Adipose tissue (tissue), 3 donors: Measurements from ENCODE around the gene HTR7. TPM values are rescaled to one million over a fixed set of nuclear protein-coding genes. Genes with fewer than 3 reads are reported as not detected.
"Not testable (repeated sequence)": the region's sequence is repeated elsewhere in the genome, so short reads cannot be mapped to it uniquely, and the experiment has no call there.

Experiments
- H3K27ac ChIP-seq: one replicate; pipeline ENCODE4 v1.5.1; 2013; ENCODE audit warnings: low read depth, low read length
- WGBS, 3 donors: extraction: QIAGEN DNeasy Blood & Tissue Kit; methylation state at CpG; one replicate each; pipeline ENCODE4 v1.1.7; 2013; 5-methylcytosine and 5-hydroxymethylcytosine counted together
- polyA plus RNA-seq, 3 donors: library from polyadenylated mRNA; stranded (reverse); fragments of 200-250 nt; gene quantifications; one replicate each; pipeline ENCODE4 v1.2.3, GENCODE V29; 2013
- donor health status: healthy with polysubstance abuse.
- donor health status: Bipolar disorder and iron deficiency.
- donor health status: healthy.

Gene HTR7
- polyA plus RNA-seq, 3 donors = 0.06 to 0.16 TPM; not detected in 1

DNA sequence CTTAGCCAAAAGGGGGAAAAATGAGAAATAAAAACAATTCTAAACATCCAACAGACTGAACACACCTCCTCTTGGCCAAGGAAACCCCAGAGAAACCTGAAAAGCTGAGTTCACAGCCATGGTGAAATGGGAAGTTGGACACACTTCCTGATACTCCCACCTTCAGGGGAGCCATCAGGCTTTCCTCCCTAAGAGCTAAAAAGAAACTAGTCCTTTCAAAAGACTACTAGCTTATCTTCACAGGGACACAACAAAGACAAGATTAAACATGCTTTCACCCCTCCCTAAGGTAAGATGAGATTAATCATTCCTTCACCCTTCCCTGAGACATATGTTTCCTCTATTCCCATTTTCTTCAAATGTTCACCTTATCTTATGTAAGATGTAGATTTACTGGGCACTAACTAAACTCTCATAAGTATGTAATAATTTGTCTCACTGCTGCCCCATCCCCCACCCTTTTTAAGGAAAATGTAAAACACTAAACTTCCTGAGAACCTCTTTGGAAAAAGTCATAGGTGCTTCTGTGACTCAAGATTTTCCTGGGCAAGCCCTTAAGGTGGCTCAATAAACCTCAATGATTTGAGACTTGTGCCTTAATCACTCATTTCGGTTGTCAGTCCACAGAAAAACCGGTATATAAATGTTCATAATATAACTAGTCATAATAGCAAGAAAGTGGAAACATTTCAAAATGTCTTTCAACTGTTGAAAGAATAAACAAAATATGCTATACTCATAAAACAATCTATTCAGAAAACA lies 40.5 kb downstream of the HTR7 start:
- WGBS, 3 donors = 69 to 83% (median 77%) methylated on average over 2 of the region's 2 CpGs
- H3K27ac ChIP-seq = no peak overlapping the region

DNA sequence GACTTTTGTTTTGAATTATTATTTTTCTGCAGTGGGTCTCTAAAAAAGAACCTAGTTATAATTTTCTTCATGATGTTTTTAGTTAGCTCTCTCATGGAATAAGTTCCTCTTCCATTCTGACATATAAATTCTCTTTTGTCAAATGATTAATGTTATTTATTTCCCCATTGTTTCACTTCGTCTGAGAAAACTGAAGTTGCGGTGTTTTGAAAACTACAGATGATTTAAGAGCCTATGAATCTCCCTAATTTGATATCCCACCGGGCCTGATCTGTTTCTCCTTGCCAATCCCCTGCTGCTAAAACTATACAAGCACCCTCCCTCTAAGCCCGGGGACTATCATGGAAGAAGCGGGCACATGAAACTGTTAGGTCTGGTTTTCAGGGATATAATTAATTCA lies 41.4 kb downstream of the HTR7 start:
- WGBS, 3 donors = 66 to 74% (median 69%) methylated on average over 5 of the region's 5 CpGs
- H3K27ac ChIP-seq = no peak overlapping the region

DNA sequence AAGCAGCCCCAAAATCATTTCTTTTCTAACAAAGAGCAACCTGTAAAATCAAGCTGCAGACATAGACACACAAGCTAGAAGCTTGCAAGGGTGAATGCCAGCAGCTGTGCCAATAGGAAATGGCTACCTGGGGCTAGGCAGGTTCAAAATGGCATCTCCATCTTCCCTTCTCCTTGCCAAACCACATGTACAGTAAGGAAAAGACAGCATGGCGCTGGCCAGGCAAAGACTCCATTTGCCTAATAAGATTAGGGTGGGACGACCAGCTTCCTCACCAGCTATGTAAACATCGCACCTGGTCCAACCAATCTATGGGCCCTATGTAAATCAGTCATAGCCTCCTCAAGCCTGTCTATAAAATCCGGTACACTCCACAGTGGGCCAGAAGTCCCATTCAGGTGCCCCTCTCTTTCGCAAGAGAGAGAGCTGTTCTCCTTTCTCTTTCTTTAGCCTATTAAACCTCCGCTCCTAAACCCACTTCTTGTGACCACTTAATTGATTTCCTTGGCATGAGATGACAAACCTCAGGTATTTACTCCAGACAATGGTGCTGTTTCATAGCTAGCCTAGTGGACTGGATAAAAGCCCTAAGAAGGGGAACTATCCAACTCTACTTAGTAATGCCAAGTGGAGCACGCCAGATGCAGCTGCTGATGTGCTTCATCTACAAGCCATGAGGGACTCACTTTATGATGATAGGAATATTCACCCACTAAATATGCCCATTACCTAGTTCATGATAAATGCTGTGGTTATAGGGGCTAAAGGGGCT lies 44.1 kb downstream of the HTR7 start:
- no peak overlapping the region for H3K27ac ChIP-seq
- WGBS, 3 donors = 87 to 95% (median 92%) methylated on average over 7 of the region's 7 CpGs

DNA sequence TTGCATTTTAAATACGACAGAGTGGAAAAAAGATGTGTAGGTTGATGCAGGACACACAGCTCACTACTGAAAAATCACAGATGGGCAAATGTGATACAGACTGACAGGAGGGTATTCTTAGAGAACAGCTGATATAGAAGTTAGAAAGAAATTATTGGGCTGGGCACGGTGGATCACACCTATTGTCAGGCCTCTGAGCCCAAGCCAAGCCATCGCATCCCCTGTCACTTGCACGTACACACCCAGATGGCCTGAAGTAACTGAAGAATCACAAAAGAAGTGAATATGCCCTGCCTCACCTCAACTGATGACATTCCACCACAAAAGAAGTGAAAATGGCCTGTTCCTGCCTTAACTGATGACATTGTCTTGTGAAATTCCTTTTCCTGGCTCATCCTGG lies 50.7 kb downstream of the HTR7 start:
- 86 to 94% (median 91%) methylated on average over 4 of the region's 4 CpGs for WGBS, 3 donors
- H3K27ac ChIP-seq = not testable (repeated sequence)

DNA sequence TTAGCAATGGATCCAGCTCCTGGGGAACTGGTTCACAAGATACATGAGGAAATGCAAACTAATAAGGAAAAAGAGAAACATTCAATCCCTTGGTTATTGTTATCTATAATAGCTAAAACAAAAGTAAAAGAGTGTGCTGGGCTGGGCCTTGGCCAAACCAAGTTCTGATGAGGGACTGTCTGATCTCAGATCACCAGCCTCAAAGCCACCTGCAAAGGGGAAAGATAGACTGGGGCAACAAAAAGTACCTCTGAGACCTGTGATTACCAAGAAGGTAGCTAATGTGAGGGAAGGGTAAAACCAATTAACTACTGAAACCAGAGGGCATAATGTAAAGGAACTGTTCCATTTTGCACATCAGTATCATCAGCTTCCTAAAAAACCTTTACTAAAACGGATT lies 51.2 kb downstream of the HTR7 start:
- 57 to 81% (median 79%) methylated on average over 1 of the region's 1 CpG for WGBS, 3 donors
- no peak overlapping the region for H3K27ac ChIP-seq

DNA sequence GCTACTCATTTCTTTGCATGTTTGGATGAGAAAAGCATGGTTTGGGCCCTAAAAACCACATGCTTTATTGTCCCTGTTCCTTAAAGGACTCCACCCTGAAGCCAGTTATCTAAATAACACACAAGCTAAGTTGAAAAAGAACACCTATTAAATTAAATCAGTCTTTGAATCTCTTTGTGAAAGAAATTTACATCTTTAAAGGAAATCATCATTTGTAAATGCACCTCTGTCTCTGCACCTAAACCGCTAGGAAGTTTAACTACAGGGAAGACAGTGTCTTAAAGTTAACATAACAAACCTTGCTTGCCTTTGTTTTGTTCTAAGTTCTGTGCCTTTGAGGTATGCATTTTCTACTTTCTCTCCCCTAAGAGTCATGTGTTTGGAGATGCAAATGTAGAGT lies 52.6 kb downstream of the HTR7 start:
- 51 to 73% (median 55%) methylated on average over 1 of the region's 1 CpG for WGBS, 3 donors
- H3K27ac ChIP-seq = no peak overlapping the region

DNA sequence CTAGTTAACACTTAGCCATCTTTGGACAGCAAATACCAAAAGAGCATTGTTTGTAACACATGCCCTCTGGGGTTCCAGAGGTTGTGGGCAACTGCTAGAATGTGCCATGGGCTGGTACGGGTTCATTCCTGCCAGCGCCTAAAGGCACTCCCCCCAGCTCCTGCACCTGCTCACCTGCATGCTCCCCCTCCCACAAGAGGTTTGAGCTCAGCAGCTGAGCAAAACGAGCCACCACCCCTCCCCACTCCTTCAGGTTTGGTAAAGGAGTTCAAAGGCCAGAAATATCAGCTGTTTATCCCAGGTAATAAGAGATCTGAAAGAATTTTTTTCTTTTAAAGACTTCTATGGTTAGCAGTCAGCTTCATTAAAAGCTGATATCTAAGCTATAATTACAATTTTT lies 53.5 kb downstream of the HTR7 start:
- 64 to 73% (median 71%) methylated on average over 3 of the region's 3 CpGs for WGBS, 3 donors
- no peak overlapping the region for H3K27ac ChIP-seq

DNA sequence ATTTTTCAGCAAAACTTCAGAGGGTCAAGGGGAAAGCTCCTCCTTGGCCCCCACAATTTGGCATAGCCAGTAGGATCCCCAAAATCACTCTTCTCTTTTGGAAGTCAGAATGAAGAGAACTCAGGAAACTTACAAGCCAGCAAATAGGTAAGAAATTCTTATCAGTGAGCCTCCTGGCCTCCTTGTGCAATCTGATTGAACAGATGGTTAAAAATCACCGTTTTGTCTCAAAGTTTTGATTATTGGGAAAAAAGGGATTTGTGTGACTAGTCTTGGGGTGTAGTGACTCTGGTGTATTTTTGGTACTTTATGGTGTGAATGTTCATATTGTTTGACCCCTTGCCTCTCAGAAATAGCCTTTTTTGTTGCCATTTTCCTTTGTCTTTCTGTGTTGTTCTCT lies 56.2 kb downstream of the HTR7 start:
- H3K27ac ChIP-seq = no peak overlapping the region
- 38 to 81% (median 78%) methylated on average over 1 of the region's 1 CpG for WGBS, 3 donors

DNA sequence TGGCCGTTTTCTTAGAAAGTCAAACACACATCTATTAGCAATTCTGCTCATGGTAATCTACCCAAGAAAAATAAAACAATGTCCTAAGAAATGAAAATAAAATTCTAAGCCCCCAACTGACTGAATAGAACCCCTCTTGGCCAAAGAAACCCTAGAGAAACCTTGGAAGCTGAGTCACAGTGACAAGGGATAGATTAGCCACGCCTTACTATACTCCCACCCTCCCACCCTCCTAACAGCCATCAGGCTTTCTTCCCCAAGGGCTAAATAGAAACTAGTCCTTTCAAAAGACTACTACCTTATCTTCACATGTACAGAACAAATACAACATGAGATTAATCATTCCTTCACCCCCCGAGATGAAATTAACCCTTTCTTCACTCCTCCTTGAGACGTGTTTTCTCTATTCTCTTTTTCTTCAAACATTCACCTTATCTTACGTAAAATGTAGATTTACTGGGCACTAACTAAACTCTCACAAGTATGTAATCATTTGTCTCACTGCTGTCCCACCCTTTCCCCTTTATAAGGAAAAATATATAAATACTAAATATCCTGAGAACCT lies 57.5 kb downstream of the HTR7 start:
- WGBS, 3 donors = 55 to 83% (median 74%) methylated on average over 5 of the region's 5 CpGs
- no peak overlapping the region for H3K27ac ChIP-seq

DNA sequence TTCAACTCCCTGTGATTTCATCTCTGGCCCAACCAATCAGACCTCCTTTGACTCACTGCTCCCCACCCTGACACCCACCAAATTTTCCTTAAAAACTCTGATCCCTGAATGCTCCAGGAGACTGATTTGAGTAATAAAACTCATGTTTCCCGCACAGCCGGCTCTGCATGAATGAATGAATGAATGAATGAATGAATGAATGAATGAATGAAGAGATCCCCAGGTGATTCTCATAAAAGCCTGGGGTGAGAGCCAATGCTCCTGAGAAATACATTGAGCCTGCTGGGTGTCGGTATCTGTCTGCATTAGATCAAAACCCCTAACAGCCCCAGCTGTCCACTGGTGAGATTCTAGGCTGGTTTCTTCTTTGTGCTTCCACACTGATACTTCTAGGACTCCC lies 58.7 kb downstream of the HTR7 start:
- 92 to 97% (median 96%) methylated on average over 3 of the region's 3 CpGs for WGBS, 3 donors
- no peak overlapping the region for H3K27ac ChIP-seq

DNA sequence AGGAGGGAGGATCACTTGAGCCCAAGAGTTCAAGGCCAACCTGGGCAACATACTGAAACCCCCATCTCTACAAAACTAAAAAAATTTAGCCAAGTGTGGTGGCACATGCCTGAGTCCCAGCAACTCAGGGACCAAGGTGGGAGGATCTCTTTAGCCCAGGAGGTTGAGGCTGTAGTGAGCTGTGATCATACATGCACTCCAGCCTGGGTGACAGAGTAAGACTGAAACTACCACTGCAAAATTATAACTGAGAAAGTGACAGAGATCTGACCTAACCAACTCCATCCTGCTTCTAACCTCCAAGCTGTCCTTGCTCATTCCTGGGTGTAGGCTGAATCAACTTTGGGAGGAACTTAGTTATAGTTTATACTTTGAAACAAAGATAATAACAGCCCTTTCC lies 59.4 kb downstream of the HTR7 start:
- H3K27ac ChIP-seq = no peak overlapping the region

DNA sequence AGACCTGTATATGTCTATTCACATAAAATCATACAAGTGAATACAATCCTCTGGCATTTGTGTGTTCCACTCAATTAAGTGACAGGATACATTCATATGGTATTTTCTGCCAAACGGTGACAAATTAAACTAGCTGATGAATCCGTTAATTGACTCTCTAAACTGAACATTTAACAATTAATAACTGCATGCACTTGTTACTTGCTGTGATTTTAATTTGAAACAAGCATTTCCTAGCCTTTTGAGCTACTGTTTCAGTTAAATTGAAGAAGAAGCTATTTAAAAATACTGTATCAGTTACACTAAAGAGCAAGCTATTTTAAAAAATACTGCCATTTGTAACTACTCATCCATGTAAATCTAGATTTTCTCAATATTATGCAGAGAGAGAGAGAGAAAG lies 67.4 kb downstream of the HTR7 start:
- H3K27ac ChIP-seq = no peak overlapping the region
- 65 to 85% (median 81%) methylated on average over 2 of the region's 2 CpGs for WGBS, 3 donors

DNA sequence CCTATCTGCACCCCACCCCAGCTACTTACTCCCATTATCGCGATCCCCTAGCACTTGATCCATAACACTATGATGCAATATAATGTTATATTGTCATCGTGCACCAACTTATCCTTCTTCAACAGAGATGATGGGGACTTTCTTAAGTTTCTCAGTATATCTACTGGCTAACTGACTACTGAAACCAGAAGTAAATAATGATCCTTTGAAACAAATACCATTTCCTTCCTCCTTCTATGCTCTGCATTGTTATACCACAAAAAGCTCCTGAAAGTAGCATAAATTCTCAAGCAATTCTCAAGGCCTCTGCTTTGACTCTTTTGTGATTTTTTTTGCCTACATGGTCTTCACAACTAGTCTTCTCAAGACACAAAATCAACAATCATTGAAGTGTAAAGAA lies 68.9 kb downstream of the HTR7 start:
- 36 to 55% (median 43%) methylated on average over 3 of the region's 3 CpGs for WGBS, 3 donors
- no peak overlapping the region for H3K27ac ChIP-seq

DNA sequence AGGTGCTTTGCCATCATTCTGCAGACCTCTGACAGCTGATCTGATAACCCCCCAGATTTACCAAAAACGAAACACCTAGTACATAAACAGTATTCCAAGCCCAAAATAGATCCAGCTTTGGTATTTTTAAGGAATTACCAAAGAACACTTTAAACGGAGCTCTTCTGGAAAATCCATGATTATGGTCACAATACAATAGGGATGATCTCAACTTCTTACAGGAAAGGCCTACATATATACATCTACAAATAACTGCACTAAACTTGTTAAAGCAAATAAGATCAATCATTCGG lies 69.7 kb downstream of the HTR7 start:
- 65 to 67% (median 66%) methylated on average over 3 of the region's 3 CpGs for WGBS, 3 donors
- H3K27ac ChIP-seq = no peak overlapping the region

DNA sequence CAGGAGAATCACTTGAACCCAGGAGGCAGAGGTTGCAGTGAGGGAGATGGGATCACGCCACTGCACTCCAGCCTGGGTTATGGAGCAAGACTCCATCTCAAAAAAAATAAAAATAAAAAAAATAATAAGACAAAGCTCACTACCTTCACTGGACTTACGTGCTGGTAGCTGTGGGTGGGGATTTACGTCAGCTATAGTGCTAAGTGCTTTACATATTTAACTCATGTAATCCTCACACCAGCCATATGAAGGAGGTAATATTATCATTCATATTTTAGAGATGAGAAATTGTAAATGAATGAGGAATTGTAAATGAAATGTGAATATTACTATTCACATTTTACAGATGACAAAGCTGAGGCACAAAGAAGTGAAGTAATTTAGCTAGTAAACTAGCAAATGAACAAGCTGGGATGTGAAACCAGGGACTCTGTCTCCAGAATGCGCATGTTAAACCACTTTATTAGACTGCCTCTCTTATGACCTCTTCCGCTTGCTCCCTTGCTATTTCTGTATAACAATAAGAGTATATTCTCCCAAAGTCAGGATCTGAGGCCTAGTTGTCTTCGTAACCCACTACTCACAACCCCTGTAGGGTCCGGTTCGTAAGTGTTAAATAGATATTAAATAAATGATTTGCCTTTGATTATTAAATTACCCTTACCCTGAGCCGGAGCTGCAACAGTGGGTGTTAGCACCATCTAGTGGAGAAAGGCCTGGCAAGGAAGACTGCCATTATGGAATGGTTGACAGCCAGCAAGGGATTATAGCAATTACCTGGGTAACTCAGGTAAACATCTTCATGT lies 70.2 kb downstream of the HTR7 start:
- WGBS, 3 donors = 55 to 69% (median 61%) methylated on average over 9 of the region's 9 CpGs

DNA sequence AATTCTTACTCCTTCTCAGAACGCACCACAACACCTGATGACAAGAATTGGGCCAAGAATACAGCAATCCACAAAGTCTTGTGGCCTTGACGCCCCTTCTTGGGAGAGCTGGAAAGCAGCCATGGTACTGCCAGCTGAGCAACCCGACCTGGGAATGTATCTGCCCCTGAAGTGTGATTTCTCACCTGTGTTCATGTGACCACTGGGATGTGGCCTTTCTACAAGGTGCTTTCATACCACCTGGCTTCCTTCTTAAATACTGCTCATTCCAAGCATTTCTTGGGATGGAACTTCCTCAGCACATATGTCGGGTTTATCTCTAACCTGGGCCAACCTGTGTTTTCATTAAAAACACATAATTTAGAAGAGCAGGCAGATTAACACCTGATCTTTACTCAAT lies 72.1 kb downstream of the HTR7 start:
- WGBS, 3 donors = 49 to 79% (median 79%) methylated on average over 4 of the region's 4 CpGs

More for the DNA sequence above, 70.2 kb downstream of the HTR7 start:
- H3K27ac ChIP-seq = no peak overlapping the region

DNA sequence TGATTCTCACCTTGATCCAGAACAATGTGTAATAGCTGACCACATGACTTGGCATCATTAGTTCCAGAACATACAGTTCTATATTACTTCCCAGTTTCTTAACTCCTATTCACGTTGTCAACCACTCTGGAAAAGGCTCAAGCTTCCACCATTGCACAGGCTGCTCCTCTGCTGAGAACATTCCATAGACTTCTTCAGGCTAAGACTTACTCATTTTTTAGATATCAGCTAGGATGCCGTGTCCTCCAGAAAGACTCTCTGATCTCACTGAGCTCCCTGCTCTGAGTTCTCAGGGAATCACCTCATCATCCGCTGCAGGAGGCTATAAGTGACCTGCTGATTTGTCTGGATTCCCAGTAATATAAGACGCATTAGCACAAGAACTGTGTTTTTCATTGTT lies 73.1 kb downstream of the HTR7 start:
- WGBS, 3 donors = 58 to 82% (median 79%) methylated on average over 4 of the region's 4 CpGs
- no peak overlapping the region for H3K27ac ChIP-seq

More for the DNA sequence above, 72.1 kb downstream of the HTR7 start:
- H3K27ac ChIP-seq = no peak overlapping the region

DNA sequence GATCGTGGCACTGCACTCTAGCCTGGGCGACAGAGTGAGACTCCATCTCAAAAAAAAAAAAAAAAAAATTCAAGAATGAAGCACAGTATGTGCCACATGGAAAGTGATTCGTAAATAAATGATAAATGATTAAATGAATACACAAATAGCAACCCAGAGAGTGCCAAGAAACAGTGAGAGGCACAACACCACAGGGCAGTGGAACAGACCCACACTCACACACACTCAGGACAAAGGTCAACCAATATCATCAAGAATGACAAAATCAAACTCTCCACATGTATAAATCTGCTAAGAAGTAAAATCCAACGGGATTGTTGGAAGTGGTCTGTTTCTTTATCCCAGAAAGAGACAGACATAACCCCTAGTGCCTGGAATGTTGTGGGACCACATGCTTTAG lies 77.4 kb downstream of the HTR7 start:
- H3K27ac ChIP-seq = no peak overlapping the region
- 71 to 86% (median 85%) methylated on average over 4 of the region's 4 CpGs for WGBS, 3 donors

DNA sequence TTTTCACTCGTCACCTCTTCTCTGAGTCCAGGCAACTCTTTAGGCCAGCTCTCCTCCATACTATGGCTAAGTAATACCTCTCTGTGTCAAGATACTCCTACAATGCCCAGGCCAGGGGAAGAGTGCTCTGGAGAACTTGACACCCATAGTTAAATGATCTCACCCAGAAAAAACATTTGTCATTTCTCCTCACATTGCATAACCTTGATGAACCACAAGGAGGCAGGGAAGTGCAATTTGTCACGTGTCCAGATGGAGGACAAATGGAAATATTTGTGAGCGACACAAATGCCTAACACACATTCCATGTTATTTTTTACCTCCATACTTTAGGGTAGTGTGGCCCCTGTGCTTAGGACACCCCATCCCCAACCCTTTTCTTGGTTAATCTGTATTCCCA lies 78.3 kb downstream of the HTR7 start:
- no peak overlapping the region for H3K27ac ChIP-seq
- WGBS, 3 donors = 57 to 65% (median 59%) methylated on average over 3 of the region's 3 CpGs
